BJ (cell line): ENCODE measurements around the gene ARHGAP26. TPM values are rescaled to one million over a fixed set of nuclear protein-coding genes. Genes with fewer than 3 reads are reported as not detected.
A peak's percentile ranks its signal among the peaks of the same experiment; 100 is the strongest.

ENCODE experiments used
- CTCF ChIA-PET: fragments of 350-600 bp; formaldehyde crosslinking; extraction: SDS; loops from one replicate; lab custom pipeline; 2021; ENCODE audit warnings: antibody characterized with exemption, inconsistent platforms; lab: Yijun Ruan, JAX
- POLR2A ChIA-PET: fragments of 300-600 bp; sonication (Branson Sonifier 250); formaldehyde crosslinking; extraction: SDS; loops from one replicate; lab custom pipeline; 2021; ENCODE audit warnings: antibody characterized with exemption; lab: Charles Lee
- DNase-seq: peaks from one replicate; pipeline ENCODE4 v3.0.0-alpha.2; 2011; ENCODE audit warnings: low read depth
- H3K27me3 ChIP-seq: 2 replicates; pipeline ENCODE4 v1.6.0; 2011; ENCODE audit warnings: low read length; ENCODE audit not compliant: control insufficient read depth, insufficient read depth
- H3K36me3 ChIP-seq: 2 replicates; pipeline ENCODE4 v1.5.1; 2011; ENCODE audit warnings: low read length; ENCODE audit not compliant: control insufficient read depth, insufficient read depth
- H3K4me3 ChIP-seq: 2 replicates; pipeline ENCODE4 v1.5.1; 2011; ENCODE audit warnings: low read depth, mild to moderate bottlenecking, control low read depth, low read length
- CTCF ChIP-seq: IDR thresholded peaks from 2 replicates; pipeline ENCODE4 v1.5.1; 2011; ENCODE audit warnings: low read depth, mild to moderate bottlenecking, control low read depth, inconsistent platforms, low read length, moderate library complexity; ENCODE audit not compliant: insufficient read depth
- polyA plus RNA-seq: library from polyadenylated mRNA; depleted of rRNA; stranded (reverse); fragments of >200 nt; gene quantifications from 2 replicates; pipeline ENCODE4 v1.2.3, GENCODE V29; 2011

ARHGAP26 gene
- polyA plus RNA-seq, 1 experiment = 4.8 TPM

GRCh38 chr5:143248391-143248790, 478.2 kb downstream of the ARHGAP26 start:
- ChIA-PET POLR2A (no interaction called here), CTCF (no interaction called here)
- no peak overlapping the region for H3K4me3 ChIP-seq
- no peak for DNase-seq
- H3K36me3 ChIP-seq = no peaks in the 10 kb centered on the region
- no peak for TF ChIP-seq CTCF
- H3K27me3 ChIP-seq = no peaks in the 10 kb centered on the region

GRCh38 chr5:143248822-143249579, 478.8 kb downstream of the ARHGAP26 start:
- POLR2A ChIA-PET = no interaction called here

GRCh38 chr5:143249851-143250250, 479.7 kb downstream of the ARHGAP26 start:
- no peak overlapping the region for H3K4me3 ChIP-seq
- DNase-seq = no peak
- ChIA-PET POLR2A (interaction anchor here (0.5 kb wide), 1 partner anchor 442 kb away, joined by 3 read pairs; no protein-coding TSS in a partner anchor), CTCF (interaction anchor here (0.7 kb wide), 1 partner anchor 14 kb away, joined by 3 read pairs; no protein-coding TSS in a partner anchor)
- no peak for TF ChIP-seq CTCF
- H3K36me3 ChIP-seq = no peaks in the 10 kb centered on the region
- H3K27me3 ChIP-seq = no peaks in the 10 kb centered on the region

More at GRCh38 chr5:143248822-143249579, 478.8 kb downstream of the ARHGAP26 start:
- TF ChIP-seq CTCF = no peak
- CTCF ChIA-PET = no interaction called here
- Histone ChIP-seq H3K27me3 (no peaks in the 10 kb centered on the region), H3K36me3 (no peaks in the 10 kb centered on the region), H3K4me3 (no peak overlapping the region)
- peak; percentile 53 for DNase-seq

GRCh38 chr5:143251190-143251589, 481.0 kb downstream of the ARHGAP26 start:
- CTCF ChIA-PET = no interaction called here
- H3K27me3 ChIP-seq = no peaks in the 10 kb centered on the region
- no peaks in the 10 kb centered on the region for H3K36me3 ChIP-seq
- POLR2A ChIA-PET = no interaction called here
- no peak overlapping the region for H3K4me3 ChIP-seq
- TF ChIP-seq CTCF = no peak
- DNase-seq = no peak

GRCh38 chr5:143251946-143252345, 481.8 kb downstream of the ARHGAP26 start:
- ChIA-PET CTCF (interaction anchor here (0.7 kb wide), 1 partner anchor 580 kb away, joined by 3 read pairs; no protein-coding TSS in a partner anchor), POLR2A (no interaction called here)
- TF ChIP-seq CTCF = no peak
- H3K36me3 ChIP-seq = no peaks in the 10 kb centered on the region
- no peak for DNase-seq
- H3K27me3 ChIP-seq = no peaks in the 10 kb centered on the region
- H3K4me3 ChIP-seq = no peak overlapping the region
